ENCODE data around the gene FCHO2.

DNA sequence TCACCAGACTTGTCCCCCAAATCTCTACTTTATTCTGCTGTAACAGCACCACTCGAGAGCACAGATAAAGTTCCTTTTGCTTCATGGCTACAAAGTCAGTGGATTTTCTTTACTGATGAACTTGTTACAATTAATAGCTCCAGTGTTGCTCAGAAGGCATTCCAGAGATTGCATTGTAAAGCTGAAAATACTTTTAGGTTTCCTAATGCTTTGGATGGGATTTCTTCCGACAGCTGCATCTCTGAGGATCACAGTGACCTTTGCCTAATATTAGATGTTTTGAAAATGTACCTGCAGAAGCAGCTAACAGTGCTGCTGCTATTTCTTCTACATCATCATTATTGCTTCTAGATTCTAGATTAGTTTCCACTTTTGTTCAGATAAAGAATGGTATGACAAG is 105.8 kb downstream of the FCHO2 start:
- no peak for TF ChIP-seq TP53 (CRISPR knock-in tag; IDR thresholded peaks at IDR 0.05)
- TF ChIP-seq, protein P1, sequence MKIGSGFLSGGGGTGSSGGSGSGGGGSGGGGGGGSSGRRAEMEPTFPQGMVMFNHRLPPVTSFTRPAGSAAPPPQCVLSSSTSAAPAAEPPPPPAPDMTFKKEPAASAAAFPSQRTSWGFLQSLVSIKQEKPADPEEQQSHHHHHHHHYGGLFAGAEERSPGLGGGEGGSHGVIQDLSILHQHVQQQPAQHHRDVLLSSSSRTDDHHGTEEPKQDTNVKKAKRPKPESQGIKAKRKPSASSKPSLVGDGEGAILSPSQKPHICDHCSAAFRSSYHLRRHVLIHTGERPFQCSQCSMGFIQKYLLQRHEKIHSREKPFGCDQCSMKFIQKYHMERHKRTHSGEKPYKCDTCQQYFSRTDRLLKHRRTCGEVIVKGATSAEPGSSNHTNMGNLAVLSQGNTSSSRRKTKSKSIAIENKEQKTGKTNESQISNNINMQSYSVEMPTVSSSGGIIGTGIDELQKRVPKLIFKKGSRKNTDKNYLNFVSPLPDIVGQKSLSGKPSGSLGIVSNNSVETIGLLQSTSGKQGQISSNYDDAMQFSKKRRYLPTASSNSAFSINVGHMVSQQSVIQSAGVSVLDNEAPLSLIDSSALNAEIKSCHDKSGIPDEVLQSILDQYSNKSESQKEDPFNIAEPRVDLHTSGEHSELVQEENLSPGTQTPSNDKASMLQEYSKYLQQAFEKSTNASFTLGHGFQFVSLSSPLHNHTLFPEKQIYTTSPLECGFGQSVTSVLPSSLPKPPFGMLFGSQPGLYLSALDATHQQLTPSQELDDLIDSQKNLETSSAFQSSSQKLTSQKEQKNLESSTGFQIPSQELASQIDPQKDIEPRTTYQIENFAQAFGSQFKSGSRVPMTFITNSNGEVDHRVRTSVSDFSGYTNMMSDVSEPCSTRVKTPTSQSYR (CRISPR knock-in tag; IDR thresholded peaks at IDR 0.05): no peak
- TF ChIP-seq, protein P2, sequence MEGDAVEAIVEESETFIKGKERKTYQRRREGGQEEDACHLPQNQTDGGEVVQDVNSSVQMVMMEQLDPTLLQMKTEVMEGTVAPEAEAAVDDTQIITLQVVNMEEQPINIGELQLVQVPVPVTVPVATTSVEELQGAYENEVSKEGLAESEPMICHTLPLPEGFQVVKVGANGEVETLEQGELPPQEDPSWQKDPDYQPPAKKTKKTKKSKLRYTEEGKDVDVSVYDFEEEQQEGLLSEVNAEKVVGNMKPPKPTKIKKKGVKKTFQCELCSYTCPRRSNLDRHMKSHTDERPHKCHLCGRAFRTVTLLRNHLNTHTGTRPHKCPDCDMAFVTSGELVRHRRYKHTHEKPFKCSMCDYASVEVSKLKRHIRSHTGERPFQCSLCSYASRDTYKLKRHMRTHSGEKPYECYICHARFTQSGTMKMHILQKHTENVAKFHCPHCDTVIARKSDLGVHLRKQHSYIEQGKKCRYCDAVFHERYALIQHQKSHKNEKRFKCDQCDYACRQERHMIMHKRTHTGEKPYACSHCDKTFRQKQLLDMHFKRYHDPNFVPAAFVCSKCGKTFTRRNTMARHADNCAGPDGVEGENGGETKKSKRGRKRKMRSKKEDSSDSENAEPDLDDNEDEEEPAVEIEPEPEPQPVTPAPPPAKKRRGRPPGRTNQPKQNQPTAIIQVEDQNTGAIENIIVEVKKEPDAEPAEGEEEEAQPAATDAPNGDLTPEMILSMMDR (IDR thresholded peaks at IDR 0.05): no peak
- TF ChIP-seq JAZF1 (CRISPR knock-in tag; IDR thresholded peaks at IDR 0.05): no peak
- TF ChIP-seq, protein P3, sequence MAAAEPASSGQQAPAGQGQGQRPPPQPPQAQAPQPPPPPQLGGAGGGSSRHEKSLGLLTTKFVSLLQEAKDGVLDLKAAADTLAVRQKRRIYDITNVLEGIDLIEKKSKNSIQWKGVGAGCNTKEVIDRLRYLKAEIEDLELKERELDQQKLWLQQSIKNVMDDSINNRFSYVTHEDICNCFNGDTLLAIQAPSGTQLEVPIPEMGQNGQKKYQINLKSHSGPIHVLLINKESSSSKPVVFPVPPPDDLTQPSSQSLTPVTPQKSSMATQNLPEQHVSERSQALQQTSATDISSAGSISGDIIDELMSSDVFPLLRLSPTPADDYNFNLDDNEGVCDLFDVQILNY (CRISPR knock-in tag; IDR thresholded peaks at IDR 0.05): no peak
- TF ChIP-seq, protein P4, sequence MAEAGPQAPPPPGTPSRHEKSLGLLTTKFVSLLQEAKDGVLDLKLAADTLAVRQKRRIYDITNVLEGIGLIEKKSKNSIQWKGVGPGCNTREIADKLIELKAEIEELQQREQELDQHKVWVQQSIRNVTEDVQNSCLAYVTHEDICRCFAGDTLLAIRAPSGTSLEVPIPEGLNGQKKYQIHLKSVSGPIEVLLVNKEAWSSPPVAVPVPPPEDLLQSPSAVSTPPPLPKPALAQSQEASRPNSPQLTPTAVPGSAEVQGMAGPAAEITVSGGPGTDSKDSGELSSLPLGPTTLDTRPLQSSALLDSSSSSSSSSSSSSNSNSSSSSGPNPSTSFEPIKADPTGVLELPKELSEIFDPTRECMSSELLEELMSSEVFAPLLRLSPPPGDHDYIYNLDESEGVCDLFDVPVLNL (CRISPR knock-in tag; IDR thresholded peaks at IDR 0.05; ENCODE audit: borderline replicate concordance, low read depth): no peak
- TF ChIP-seq CBFB (CRISPR knock-in tag; IDR thresholded peaks at IDR 0.05; ENCODE audit: low read depth): no peak
- TF ChIP-seq JUN (CRISPR knock-in tag; IDR thresholded peaks at IDR 0.05): no peak
- no peak for TF ChIP-seq NFYB (CRISPR knock-in tag; conservative IDR thresholded peaks at IDR 0.05; ENCODE audit: low read depth)
- TF ChIP-seq, protein P5, sequence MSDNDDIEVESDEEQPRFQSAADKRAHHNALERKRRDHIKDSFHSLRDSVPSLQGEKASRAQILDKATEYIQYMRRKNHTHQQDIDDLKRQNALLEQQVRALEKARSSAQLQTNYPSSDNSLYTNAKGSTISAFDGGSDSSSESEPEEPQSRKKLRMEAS (CRISPR knock-in tag; IDR thresholded peaks at IDR 0.05): no peak
